Panc1 (cell line): ENCODE measurements around the gene ATP13A1. TPM values are rescaled to one million over a fixed set of nuclear protein-coding genes. Genes with fewer than 3 reads are reported as not detected.
A peak's percentile ranks its signal among the peaks of the same experiment; 100 is the strongest.

ENCODE experiments used
- ATAC-seq: fragments of 200-7000 bp; cut with Tn5 transposase; 2 replicates; pipeline ENCODE4 v1.9.1; 2020; ENCODE audit warnings: mild to moderate bottlenecking, moderate library complexity
- BruUV-seq: library from RNA; stranded (reverse); fragments of 400-500 nt; replicated peaks from 2 replicates; lab custom pipeline; 2021; lab: Mats Ljungman, UMichigan
- CTCF ChIA-PET: fragments of 300-600 bp; sonication (Branson Sonifier 250); formaldehyde crosslinking; loops from one replicate; lab custom pipeline; 2022; ENCODE audit warnings: antibody characterized with exemption; lab: Charles Lee
- POLR2A ChIA-PET: fragments of 300-600 bp; sonication (Branson Sonifier 250); formaldehyde crosslinking; loops from one replicate; lab custom pipeline; 2022; ENCODE audit warnings: antibody characterized with exemption; lab: Charles Lee
- DNase-seq: peaks from one replicate; pipeline ENCODE4 v3.0.0-alpha.2; 2010; ENCODE audit warnings: low read depth, low spot score
- H3K27ac ChIP-seq: 2 replicates; pipeline ENCODE4 v1.5.1; 2011; ENCODE audit warnings: mild to moderate bottlenecking, low read length, inconsistent platforms
- H3K27me3 ChIP-seq: fragments of 200-500 bp; sonication (Bioruptor generic); 2 replicates; pipeline ENCODE4 v1.6.0; 2014; ENCODE audit warnings: low read length, inconsistent platforms; ENCODE audit not compliant: control insufficient read depth, insufficient read depth
- H3K36me3 ChIP-seq: fragments of 200-500 bp; sonication (Bioruptor generic); 2 replicates; pipeline ENCODE4 v1.5.1; 2014; ENCODE audit warnings: inconsistent platforms, mild to moderate bottlenecking, low read length, moderate library complexity; ENCODE audit not compliant: control insufficient read depth, insufficient read depth
- H3K4me1 ChIP-seq: 2 replicates; pipeline ENCODE4 v1.5.1; 2011; ENCODE audit warnings: inconsistent platforms, mild to moderate bottlenecking, low read length, moderate library complexity; ENCODE audit not compliant: control insufficient read depth, insufficient read depth
- H3K4me3 ChIP-seq, 2 experiments: 2 replicates each; pipeline ENCODE4 v1.5.1; 2011 to 2012; ENCODE audit warnings: low read depth in 2 of 2, low read length in 2 of 2, mild to moderate bottlenecking in 2 of 2, inconsistent platforms in 1 of 2, moderate library complexity in 1 of 2
- H3K9me3 ChIP-seq: fragments of 200-500 bp; sonication (Bioruptor generic); 2 replicates; pipeline ENCODE4 v1.5.1; 2014; ENCODE audit warnings: low read depth, mild to moderate bottlenecking, inconsistent platforms, low read length, moderate library complexity; ENCODE audit not compliant: control insufficient read depth, insufficient read depth
- CTCF ChIP-seq: fragments of 450-650 bp; IDR thresholded peaks from 2 replicates; pipeline ENCODE4 v1.5.1; 2017; ENCODE audit warnings: mild to moderate bottlenecking
- POLR2AphosphoS5 ChIP-seq: IDR thresholded peaks from 2 replicates; pipeline ENCODE4 v1.6.1; 2012; ENCODE audit warnings: mild to moderate bottlenecking, low read depth, low read length, moderate library complexity
- REST ChIP-seq, 2 experiments: IDR thresholded peaks; 2 replicates each; pipeline ENCODE4 v1.6.1; 2011 to 2012; ENCODE audit warnings: low read depth in 2 of 2, control low read depth in 1 of 2, low read length in 1 of 2, mild to moderate bottlenecking in 1 of 2, moderate library complexity in 1 of 2; ENCODE audit not compliant: insufficient read depth in 1 of 2
- SIN3A ChIP-seq: IDR thresholded peaks from 2 replicates; pipeline ENCODE4 v1.6.1; 2012; ENCODE audit warnings: low read depth, mild to moderate bottlenecking, low read length, moderate library complexity, borderline replicate concordance; ENCODE audit not compliant: insufficient read depth
- TCF7L2 ChIP-seq: IDR thresholded peaks from 2 replicates; pipeline ENCODE4 v1.6.1; 2011; ENCODE audit warnings: mild to moderate bottlenecking, low read depth, low read length, inconsistent platforms
- in situ Hi-C: cut with HindIII; loops from 2 replicates; pipeline ENCODE4 v1.10.0; 2016; ENCODE audit warnings: low sequenced_read_pairs, low pct_unique_long_range_greater_than_20kb
- intact Hi-C: fragments of 100-400 bp; cut with micrococcal nuclease; formaldehyde crosslinking; loops from one replicate; pipeline ENCODE4 v1.10.0; 2022; ENCODE audit not compliant: unreplicated experiment
- total RNA-seq: library from RNA; stranded (reverse); gene quantifications from one replicate; pipeline ENCODE4 v1.2.1, GENCODE V29; 2021; ENCODE audit not compliant: unreplicated experiment

ATP13A1 gene
- total RNA-seq, 1 experiment from 2014 or later: 62.3 TPM

- Histone ChIP-seq H3K36me3 (peaks cover 5% of the 10 kb centered on the region; the same call in 1 of the 2 replicates), H3K9me3 (no peaks in the 10 kb centered on the region), H3K27me3 (no peaks in the 10 kb centered on the region), H3K4me3 (peak overlapping the region; percentile 74 to 81), H3K27ac (peak overlapping the region; percentile 74), H3K4me1 (peaks cover 10% of the 10 kb centered on the region)
- DNase-seq (no peak), ATAC-seq (no peak)
- no TSS peak for BruUV-seq
- no peak for TF ChIP-seq REST (IDR thresholded peaks at IDR 0.05; ENCODE audit: insufficient read depth in 1 of 2, low read depth in 2 of 2, low read length in 1 of 2)
- TF ChIP-seq TCF7L2: no peak
- no peak for TF ChIP-seq SIN3A
- TF ChIP-seq CTCF: no peak
- no peak for TF ChIP-seq POLR2AphosphoS5
- POLR2A ChIA-PET: no interaction called here
- intact Hi-C loops (loop anchor here (10.0 kb wide), 1 partner anchor 72 kb away; the partner anchor contains the start of gene ZNF14), in situ Hi-C loops (no loop called here)
- CTCF ChIA-PET: no interaction called here
These were observed 613 bp downstream of the ATP13A1 start for GRCh38 chr19:19662871-19663255.

GRCh38 chr19:19662344-19662743, 1.1 kb downstream of the ATP13A1 start:
- Histone ChIP-seq H3K4me1 (peaks cover 10% of the 10 kb centered on the region), H3K36me3 (peaks cover 5% of the 10 kb centered on the region; the same call in 1 of the 2 replicates), H3K9me3 (no peaks in the 10 kb centered on the region), H3K27ac (peak overlapping the region; percentile 74), H3K27me3 (no peaks in the 10 kb centered on the region), H3K4me3 (peak overlapping the region; percentile 74 to 81)
- BruUV-seq: TSS peak; percentile 88
- POLR2A ChIA-PET: no interaction called here
- DNase-seq: no peak
- CTCF ChIA-PET: no interaction called here
- no peak for ATAC-seq
- in situ Hi-C loops (no loop called here), intact Hi-C loops (loop anchor here (10.0 kb wide), 1 partner anchor 72 kb away; the partner anchor contains the start of gene ZNF14)
- TF ChIP-seq CTCF: no peak
- no peak for TF ChIP-seq SIN3A
- no peak for TF ChIP-seq TCF7L2
- TF ChIP-seq REST (IDR thresholded peaks at IDR 0.05; ENCODE audit: insufficient read depth in 1 of 2, low read depth in 2 of 2, low read length in 1 of 2): no peak
- no peak for TF ChIP-seq POLR2AphosphoS5
